DMS153 treated with DMSO at 0.1 percent for 48 hours (cell line): ENCODE results near the gene UQCRHL.
A peak's percentile ranks its signal among the peaks of the same experiment; 100 is the strongest.
"Not testable (repeated sequence)": the region's sequence is repeated elsewhere in the genome, so short reads cannot be mapped to it uniquely, and the experiment has no call there.

Source experiments
- DNase-seq: peaks from one replicate; lab custom pipeline; 2025; ENCODE audit not compliant: unreplicated experiment; lab: John Stamatoyannopoulos, UW

The UQCRHL gene

GRCh38 chr1:15835741-15836510, 28.5 kb upstream of the UQCRHL start:
- peak; percentile 96 for DNase-seq

- no peak for DNase-seq
These were observed 27.8 kb upstream of the UQCRHL start for GRCh38 chr1:15835205-15835740.

GRCh38 chr1:15834406-15835204, 27.2 kb upstream of the UQCRHL start:
- DNase-seq = peak; percentile 70

GRCh38 chr1:15833842-15834405, 26.5 kb upstream of the UQCRHL start:
- DNase-seq = peak; percentile 83

- DNase-seq = peak; percentile 71
These were observed 25.7 kb upstream of the UQCRHL start for GRCh38 chr1:15833069-15833679.

GRCh38 chr1:15830258-15830657, 22.8 kb upstream of the UQCRHL start:
- DNase-seq = no peak

GRCh38 chr1:15828931-15829330, 21.5 kb upstream of the UQCRHL start:
- DNase-seq = not testable (repeated sequence)

- not testable (repeated sequence) for DNase-seq
These were observed 20.1 kb upstream of the UQCRHL start for GRCh38 chr1:15827567-15827966.

- DNase-seq = no peak
These were observed 19.5 kb upstream of the UQCRHL start for GRCh38 chr1:15826810-15827507.

GRCh38 chr1:15825800-15826199, 18.4 kb upstream of the UQCRHL start:
- no peak for DNase-seq

GRCh38 chr1:15820478-15820877, 13.0 kb upstream of the UQCRHL start:
- DNase-seq = no peak

- no peak for DNase-seq
These were observed 9.2 kb upstream of the UQCRHL start for GRCh38 chr1:15816674-15817073.

GRCh38 chr1:15810073-15810472, 2.6 kb upstream of the UQCRHL start:
- no peak for DNase-seq

GRCh38 chr1:15808955-15809354, 1.5 kb upstream of the UQCRHL start:
- no peak for DNase-seq

- no peak for DNase-seq
These were observed 328 bp downstream of the UQCRHL start for GRCh38 chr1:15807121-15807520.

GRCh38 chr1:15804060-15804459, 3.4 kb downstream of the UQCRHL start:
- DNase-seq = no peak

GRCh38 chr1:15803380-15803779, 4.1 kb downstream of the UQCRHL start:
- peak; percentile 20 for DNase-seq

- no peak for DNase-seq
These were observed 5.0 kb downstream of the UQCRHL start for GRCh38 chr1:15802234-15802965.

GRCh38 chr1:15799928-15800835, 7.3 kb downstream of the UQCRHL start:
- peak; percentile 2 for DNase-seq
